Osteoblast (primary cell): ENCODE data around the gene WDR45B. TPM values are rescaled to one million over a fixed set of nuclear protein-coding genes. Genes with fewer than 3 reads are reported as not detected.

Source experiments
- DNase-seq: peaks from one replicate; pipeline ENCODE4 v3.0.0; 2011; ENCODE audit warnings: low spot score, mixed read lengths; ENCODE audit not compliant: insufficient read length; ENCODE audit errors: missing footprints
- H2AFZ ChIP-seq: 2 replicates; pipeline ENCODE4 v1.6.0; 2011; ENCODE audit warnings: mild to moderate bottlenecking, low read length
- H3K27ac ChIP-seq: 2 replicates; pipeline ENCODE4 v1.5.1; 2011; ENCODE audit warnings: mild to moderate bottlenecking, low read depth, low read length, moderate library complexity
- H3K27me3 ChIP-seq: 2 replicates; pipeline ENCODE4 v1.6.0; 2012; ENCODE audit warnings: mild to moderate bottlenecking, control low read depth, inconsistent platforms, low read length, moderate library complexity; ENCODE audit not compliant: insufficient read depth
- H3K36me3 ChIP-seq: 2 replicates; pipeline ENCODE4 v1.5.1; 2011; ENCODE audit warnings: mild to moderate bottlenecking, low read length, control low read depth, moderate library complexity; ENCODE audit not compliant: insufficient read depth
- H3K4me1 ChIP-seq: 2 replicates; pipeline ENCODE4 v1.5.1; 2011; ENCODE audit warnings: mild to moderate bottlenecking, low read length, control low read depth, moderate library complexity; ENCODE audit not compliant: insufficient read depth
- H3K4me2 ChIP-seq: 2 replicates; pipeline ENCODE4 v1.6.0; 2011; ENCODE audit warnings: mild to moderate bottlenecking, low read length; ENCODE audit not compliant: insufficient read depth
- H3K4me3 ChIP-seq: fragments of 200-600 bp; sonication (generic); 3 replicates; pipeline ENCODE4 v1.5.1; 2012; ENCODE audit warnings: mild to moderate bottlenecking, low read length, inconsistent platforms; ENCODE audit not compliant: insufficient read depth
- H3K79me2 ChIP-seq: 2 replicates; pipeline ENCODE4 v1.6.0; 2012; ENCODE audit warnings: mild to moderate bottlenecking, low read length, control low read depth, inconsistent platforms; ENCODE audit not compliant: insufficient read depth
- H3K9me3 ChIP-seq: 2 replicates; pipeline ENCODE4 v1.5.1; 2011; ENCODE audit warnings: low read depth, low read length, control low read depth
- H4K20me1 ChIP-seq: 2 replicates; pipeline ENCODE4 v1.6.0; 2012; ENCODE audit warnings: mild to moderate bottlenecking, low read length, control low read depth; ENCODE audit not compliant: insufficient read depth
- total RNA-seq: library from RNA; depleted of rRNA; stranded (reverse); fragments of >200 nt; gene quantifications from 2 replicates; pipeline ENCODE4 v1.2.3, GENCODE V29; 2012
- TF ChIP-seq, protein P1 (sequence below): IDR thresholded peaks from 2 replicates; pipeline ENCODE4 v1.5.1; 2011; ENCODE audit warnings: mild to moderate bottlenecking, low read depth, low read length, moderate library complexity; ENCODE audit errors: extremely low read depth

The WDR45B gene
- total RNA-seq, 1 donor: 66.2 TPM

- H3K27me3 ChIP-seq: no peaks in the 10 kb centered on the region
- H4K20me1 ChIP-seq: peaks cover 65% of the 10 kb centered on the region
- TF ChIP-seq, protein P1, sequence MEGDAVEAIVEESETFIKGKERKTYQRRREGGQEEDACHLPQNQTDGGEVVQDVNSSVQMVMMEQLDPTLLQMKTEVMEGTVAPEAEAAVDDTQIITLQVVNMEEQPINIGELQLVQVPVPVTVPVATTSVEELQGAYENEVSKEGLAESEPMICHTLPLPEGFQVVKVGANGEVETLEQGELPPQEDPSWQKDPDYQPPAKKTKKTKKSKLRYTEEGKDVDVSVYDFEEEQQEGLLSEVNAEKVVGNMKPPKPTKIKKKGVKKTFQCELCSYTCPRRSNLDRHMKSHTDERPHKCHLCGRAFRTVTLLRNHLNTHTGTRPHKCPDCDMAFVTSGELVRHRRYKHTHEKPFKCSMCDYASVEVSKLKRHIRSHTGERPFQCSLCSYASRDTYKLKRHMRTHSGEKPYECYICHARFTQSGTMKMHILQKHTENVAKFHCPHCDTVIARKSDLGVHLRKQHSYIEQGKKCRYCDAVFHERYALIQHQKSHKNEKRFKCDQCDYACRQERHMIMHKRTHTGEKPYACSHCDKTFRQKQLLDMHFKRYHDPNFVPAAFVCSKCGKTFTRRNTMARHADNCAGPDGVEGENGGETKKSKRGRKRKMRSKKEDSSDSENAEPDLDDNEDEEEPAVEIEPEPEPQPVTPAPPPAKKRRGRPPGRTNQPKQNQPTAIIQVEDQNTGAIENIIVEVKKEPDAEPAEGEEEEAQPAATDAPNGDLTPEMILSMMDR: no peak
- H3K79me2 ChIP-seq: peaks cover 97% of the 10 kb centered on the region
- H2AFZ ChIP-seq: no peak overlapping the region
- H3K27ac ChIP-seq: no peak overlapping the region
- no peaks in the 10 kb centered on the region for H3K9me3 ChIP-seq
- DNase-seq: no peak
- no peak overlapping the region for H3K4me3 ChIP-seq
- H3K36me3 ChIP-seq: peaks cover 33% of the 10 kb centered on the region
- no peak overlapping the region for H3K4me2 ChIP-seq
- peaks cover 6% of the 10 kb centered on the region for H3K4me1 ChIP-seq
Measured at GRCh38 chr17:82642022-82642421, 6.2 kb downstream of the WDR45B start.

DNA sequence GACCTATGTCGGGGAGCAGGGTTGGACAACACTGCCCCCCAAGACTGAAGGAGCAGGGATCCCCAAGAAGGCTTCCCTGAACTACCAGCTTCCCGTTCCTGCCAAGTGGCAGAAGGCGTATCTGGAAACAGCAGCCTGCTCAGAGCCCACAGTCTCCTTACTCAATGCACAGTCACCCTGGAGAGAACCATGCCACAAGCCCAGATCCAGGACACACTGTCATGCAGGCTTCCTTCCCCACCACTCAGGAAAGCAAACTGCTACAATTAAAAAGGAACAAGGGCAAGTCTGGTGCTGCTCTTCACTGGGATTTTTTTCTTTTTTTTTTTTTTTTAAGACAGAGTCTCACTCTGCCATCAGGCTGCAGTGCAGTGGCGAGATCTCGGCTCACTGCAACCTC, 8.2 kb downstream of the WDR45B start:
- TF ChIP-seq, protein P1: no peak
- Histone ChIP-seq H3K9me3 (no peaks in the 10 kb centered on the region), H2AFZ (no peak overlapping the region), H3K4me3 (no peak overlapping the region), H3K27ac (no peak overlapping the region), H4K20me1 (peaks cover 59% of the 10 kb centered on the region), H3K4me1 (no peaks in the 10 kb centered on the region), H3K36me3 (peaks cover 33% of the 10 kb centered on the region), H3K79me2 (peaks cover 96% of the 10 kb centered on the region), H3K4me2 (no peak overlapping the region), H3K27me3 (no peaks in the 10 kb centered on the region)
- DNase-seq: no peak

- no peak for DNase-seq
- H3K4me2 ChIP-seq: no peak overlapping the region
- H3K4me1 ChIP-seq: no peaks in the 10 kb centered on the region
- H3K27me3 ChIP-seq: no peaks in the 10 kb centered on the region
- H3K4me3 ChIP-seq: no peak overlapping the region
- peaks cover 36% of the 10 kb centered on the region for H3K36me3 ChIP-seq
- no peaks in the 10 kb centered on the region for H3K9me3 ChIP-seq
- H4K20me1 ChIP-seq: peaks cover 57% of the 10 kb centered on the region
- TF ChIP-seq, protein P1: no peak
- no peak overlapping the region for H3K27ac ChIP-seq
- peaks cover 96% of the 10 kb centered on the region for H3K79me2 ChIP-seq
- H2AFZ ChIP-seq: no peak overlapping the region
Measured at GRCh38 chr17:82639628-82640027, 8.6 kb downstream of the WDR45B start.

DNA sequence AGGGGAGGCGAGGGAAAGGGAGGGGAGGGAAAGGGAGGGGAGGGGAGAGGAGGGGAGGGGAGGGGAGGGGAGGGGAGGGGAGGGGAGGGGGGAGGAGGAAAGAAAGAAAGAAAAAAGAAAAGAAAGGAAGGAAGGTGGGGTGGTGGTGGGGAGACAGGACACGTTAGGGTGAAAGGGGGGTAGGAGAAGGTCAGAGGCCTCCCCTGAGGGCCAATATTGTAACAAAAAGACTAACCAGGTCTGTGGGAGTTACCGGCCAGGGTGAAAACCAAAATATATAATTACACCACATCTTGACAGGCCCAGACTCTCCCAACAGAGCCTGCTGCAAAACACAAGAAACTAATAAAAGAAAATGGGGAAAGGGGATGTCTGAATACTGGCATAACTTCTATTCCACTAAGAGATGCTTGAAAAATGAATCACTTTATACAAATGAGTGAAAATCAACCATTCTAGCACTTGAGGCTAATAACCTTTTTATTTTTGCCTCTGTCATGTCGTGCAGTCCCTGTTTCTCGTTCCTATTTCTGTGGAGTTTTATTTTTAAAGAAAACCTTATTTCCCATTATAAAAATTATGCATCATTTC, 10.0 kb downstream of the WDR45B start:
- H3K27ac ChIP-seq: no peak overlapping the region
- no peaks in the 10 kb centered on the region for H3K4me1 ChIP-seq
- H3K9me3 ChIP-seq: no peaks in the 10 kb centered on the region
- no peaks in the 10 kb centered on the region for H3K27me3 ChIP-seq
- peak; percentile 73 for DNase-seq
- TF ChIP-seq, protein P1: no peak
- peaks cover 93% of the 10 kb centered on the region for H3K79me2 ChIP-seq
- peaks cover 48% of the 10 kb centered on the region for H4K20me1 ChIP-seq
- no peak overlapping the region for H3K4me2 ChIP-seq
- no peak overlapping the region for H3K4me3 ChIP-seq
- H2AFZ ChIP-seq: no peak overlapping the region
- peaks cover 25% of the 10 kb centered on the region for H3K36me3 ChIP-seq
